Caco-2 (cell line): Measurements from ENCODE around the gene DLEU7. TPM values are rescaled to one million over a fixed set of nuclear protein-coding genes. Genes with fewer than 3 reads are reported as not detected.

Experiments
- BruUV-seq: library from RNA; stranded (reverse); fragments of 400-500 nt; replicated peaks from 2 replicates; lab custom pipeline; 2021; lab: Mats Ljungman, UMichigan
- CTCF ChIA-PET: fragments of 300-600 bp; sonication (Branson Sonifier 250); formaldehyde crosslinking; loops from one replicate; lab custom pipeline; 2022; ENCODE audit warnings: antibody characterized with exemption; lab: Charles Lee
- POLR2A ChIA-PET: fragments of 300-600 bp; sonication (Branson Sonifier 250); formaldehyde crosslinking; loops from one replicate; lab custom pipeline; 2022; ENCODE audit warnings: antibody characterized with exemption; lab: Charles Lee
- DNase-seq, 2 experiments: peaks; one replicate each; pipeline versions ENCODE4 v3.0.0 to v3.0.0-alpha.2; 2020 to 2022
- H3K27me3 ChIP-seq: replicated peaks from 2 replicates; pipeline ENCODE4 v1.6.0; 2011; ENCODE audit warnings: low read length; ENCODE audit not compliant: control insufficient read depth, insufficient read depth
- H3K36me3 ChIP-seq: 2 replicates; pipeline ENCODE4 v1.5.1; 2011; ENCODE audit warnings: low read length; ENCODE audit not compliant: control insufficient read depth, insufficient read depth
- H3K4me1 ChIP-seq: fragments of 250-450 bp; sonication (Bioruptor Pico); 2 replicates; pipeline ENCODE4 v1.5.1; 2020; ENCODE audit warnings: mild to moderate bottlenecking
- H3K4me3 ChIP-seq: 2 replicates; pipeline ENCODE4 v1.5.1; 2011; ENCODE audit warnings: low read depth, mild to moderate bottlenecking, control low read depth, low read length
- H3K9me3 ChIP-seq: fragments of 250-450 bp; sonication (Bioruptor Pico); 2 replicates; pipeline ENCODE4 v1.5.1; 2020; ENCODE audit warnings: mild to moderate bottlenecking, moderate library complexity
- H3K27ac Mint-ChIP-seq: one replicate; pipeline ENCODE4 v1.8.0; 2022; ENCODE audit warnings: mixed read lengths; ENCODE audit not compliant: unreplicated experiment
- H3K27me3 Mint-ChIP-seq: one replicate; pipeline ENCODE4 v1.8.0; 2022; ENCODE audit warnings: mixed read lengths; ENCODE audit not compliant: insufficient read depth, unreplicated experiment
- H3K36me3 Mint-ChIP-seq: one replicate; pipeline ENCODE4 v1.8.0; 2022; ENCODE audit warnings: mild to moderate bottlenecking, mixed read lengths; ENCODE audit not compliant: insufficient read depth, unreplicated experiment
- H3K4me1 Mint-ChIP-seq: one replicate; pipeline ENCODE4 v1.8.0; 2022; ENCODE audit warnings: low read depth, mixed read lengths; ENCODE audit not compliant: unreplicated experiment
- H3K4me3 Mint-ChIP-seq: one replicate; pipeline ENCODE4 v1.8.0; 2022; ENCODE audit warnings: mild to moderate bottlenecking, moderate library complexity, mixed read lengths; ENCODE audit not compliant: unreplicated experiment
- H3K9me3 Mint-ChIP-seq: one replicate; pipeline ENCODE4 v1.8.0; 2022; ENCODE audit warnings: mixed read lengths; ENCODE audit not compliant: unreplicated experiment
- CTCF ChIP-seq, 2 experiments: fragments of 200-600 bp in 1 of 2; IDR thresholded peaks; 1 replicate in 1 of 2; 2 replicates in 1 of 2; pipeline versions ENCODE4 v1.5.1 to v1.8.0; 2011 to 2022; ENCODE audit warnings: antibody characterized with exemption in 1 of 2, control low read depth in 1 of 2, inconsistent platforms in 1 of 2, low read depth in 1 of 2, low read length in 1 of 2, mild to moderate bottlenecking in 1 of 2, moderate library complexity in 1 of 2; ENCODE audit not compliant: insufficient read depth in 1 of 2, severe bottlenecking in 1 of 2, unreplicated experiment in 1 of 2
- intact Hi-C: fragments of 100-400 bp; cut with micrococcal nuclease; formaldehyde crosslinking; loops from one replicate; pipeline ENCODE4 v1.10.0; 2022; ENCODE audit not compliant: unreplicated experiment
- total RNA-seq: library from RNA; stranded (reverse); gene quantifications from 2 replicates; pipeline ENCODE4 v1.2.3, GENCODE V29; 2022

DLEU7 gene
- total RNA-seq, 1 experiment from 2014 or later = not detected

DNA sequence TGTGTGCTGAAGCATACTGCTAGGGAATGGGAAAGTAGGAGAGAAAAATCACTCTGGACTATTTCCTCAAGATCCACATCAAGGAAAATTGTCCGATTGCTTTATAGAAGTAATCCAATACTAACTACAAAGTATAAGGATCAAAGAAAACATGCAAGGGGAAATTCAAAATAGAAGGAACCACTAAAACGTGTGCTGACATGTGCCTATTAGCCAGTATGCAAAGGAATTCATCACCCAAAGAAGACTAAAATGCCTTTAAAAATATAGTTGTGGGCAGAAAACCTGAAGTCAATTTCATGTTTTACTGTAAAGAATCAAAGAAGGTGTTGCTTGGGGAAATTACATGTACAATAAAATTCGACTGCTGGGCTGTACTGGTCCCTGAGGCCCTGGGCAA is 14.3 kb downstream of the DLEU7 start:
- Mint-ChIP-seq H3K36me3 (no peaks in the 10 kb centered on the region), H3K27me3 (peaks cover 9% of the 10 kb centered on the region), H3K4me1 (no peaks in the 10 kb centered on the region), H3K4me3 (no peak overlapping the region), H3K9me3 (peaks cover 12% of the 10 kb centered on the region), H3K27ac (no peak overlapping the region)
- Histone ChIP-seq H3K27me3 (no peaks in the 10 kb centered on the region), H3K9me3 (no peaks in the 10 kb centered on the region), H3K4me1 (no peaks in the 10 kb centered on the region), H3K4me3 (no peak overlapping the region), H3K36me3 (no peaks in the 10 kb centered on the region)
- no TSS peak for BruUV-seq
- TF ChIP-seq CTCF (IDR thresholded peaks at IDR 0.05; ENCODE audit: insufficient read depth in 1 of 2, low read depth in 1 of 2, low read length in 1 of 2, severe bottlenecking in 1 of 2, unreplicated experiment in 1 of 2) = no peak
- CTCF ChIA-PET = no interaction called here
- no peak for DNase-seq
- POLR2A ChIA-PET = no interaction called here
- intact Hi-C loops = no loop called here

DNA sequence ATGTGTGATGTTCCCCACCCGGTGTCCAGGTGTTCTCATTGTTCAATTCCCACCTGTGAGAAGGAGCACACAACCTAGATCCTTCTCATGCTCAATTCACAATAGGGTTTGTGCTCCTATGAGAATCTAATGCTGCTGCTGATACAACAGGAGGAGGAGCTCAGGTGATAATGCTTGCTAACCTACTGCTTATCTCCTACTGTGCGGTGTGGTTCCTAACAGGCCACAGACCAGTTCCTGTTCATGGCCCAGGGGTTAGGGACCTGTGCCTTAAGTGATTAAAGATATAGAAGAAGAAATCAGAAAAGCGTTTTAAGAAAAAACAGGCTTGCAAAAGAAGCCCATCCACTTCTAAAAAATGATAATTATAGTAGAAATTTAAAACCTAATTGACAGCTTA is 17.5 kb downstream of the DLEU7 start:
- POLR2A ChIA-PET = no interaction called here
- Histone ChIP-seq H3K9me3 (no peaks in the 10 kb centered on the region), H3K4me1 (no peaks in the 10 kb centered on the region), H3K4me3 (no peak overlapping the region), H3K36me3 (no peaks in the 10 kb centered on the region), H3K27me3 (no peaks in the 10 kb centered on the region)
- Mint-ChIP-seq H3K4me1 (no peaks in the 10 kb centered on the region), H3K27me3 (peaks cover 6% of the 10 kb centered on the region), H3K27ac (no peak overlapping the region), H3K4me3 (no peak overlapping the region), H3K36me3 (no peaks in the 10 kb centered on the region), H3K9me3 (no peaks in the 10 kb centered on the region)
- no peak for TF ChIP-seq CTCF (IDR thresholded peaks at IDR 0.05; ENCODE audit: insufficient read depth in 1 of 2, low read depth in 1 of 2, low read length in 1 of 2, severe bottlenecking in 1 of 2, unreplicated experiment in 1 of 2)
- CTCF ChIA-PET = no interaction called here
- intact Hi-C loops = no loop called here
- BruUV-seq = no TSS peak
- DNase-seq = no peak

DNA sequence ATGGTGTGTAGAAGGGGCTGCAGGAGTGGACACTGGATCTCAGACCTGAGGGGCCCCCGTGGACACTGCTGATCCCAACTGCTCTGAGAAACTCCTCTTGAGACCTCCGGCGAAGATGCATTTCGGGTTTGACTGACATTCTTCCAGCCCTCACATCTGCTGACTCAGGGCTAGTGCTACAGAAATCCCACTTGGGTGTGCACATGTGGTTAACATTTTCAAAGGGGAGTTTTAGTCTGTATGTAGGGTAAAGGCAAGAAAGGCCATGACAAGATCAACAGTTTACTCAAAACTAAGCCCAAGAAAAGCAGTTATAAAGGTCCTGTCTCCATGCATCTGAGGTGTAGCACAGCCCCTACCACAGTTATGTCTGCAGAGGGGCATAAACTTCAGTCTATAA is 31.2 kb downstream of the DLEU7 start:
- H3K4me1 ChIP-seq = no peaks in the 10 kb centered on the region
- Mint-ChIP-seq H3K36me3 (no peaks in the 10 kb centered on the region), H3K4me1 (no peaks in the 10 kb centered on the region), H3K27ac (no peak overlapping the region), H3K27me3 (peaks cover 3% of the 10 kb centered on the region), H3K4me3 (no peak overlapping the region), H3K9me3 (no peaks in the 10 kb centered on the region)
- H3K9me3 ChIP-seq = no peaks in the 10 kb centered on the region
- ChIA-PET CTCF (no interaction called here), POLR2A (no interaction called here)
- no peak for DNase-seq
- H3K27me3 ChIP-seq = no peaks in the 10 kb centered on the region; the same call in 1 of the 2 replicates
- no peak for TF ChIP-seq CTCF (IDR thresholded peaks at IDR 0.05; ENCODE audit: insufficient read depth in 1 of 2, low read depth in 1 of 2, low read length in 1 of 2, severe bottlenecking in 1 of 2, unreplicated experiment in 1 of 2)
- intact Hi-C loops = no loop called here
- no peak overlapping the region for H3K4me3 ChIP-seq
- H3K36me3 ChIP-seq = no peaks in the 10 kb centered on the region
- no TSS peak for BruUV-seq
